GM10248 (cell line): ENCODE measurements around the gene SMAD9.

Experiments
- CTCF ChIA-PET: fragments of 300-600 bp; sonication (Branson Sonifier 250); formaldehyde crosslinking; extraction: SDS; loops from one replicate; lab custom pipeline; 2021; ENCODE audit warnings: antibody characterized with exemption; lab: Yijun Ruan, JAX
- POLR2A ChIA-PET: fragments of 350-650 bp; sonication (Branson Sonifier 250); formaldehyde crosslinking; extraction: SDS; loops from one replicate; lab custom pipeline; 2020; ENCODE audit warnings: antibody characterized with exemption; lab: Yijun Ruan, JAX
- DNase-seq: peaks from one replicate; pipeline ENCODE4 v3.0.0; 2012; ENCODE audit errors: extremely low spot score
- TF ChIP-seq, protein P1 (sequence below): IDR thresholded peaks from 2 replicates; pipeline ENCODE4 v1.5.1; 2012; ENCODE audit warnings: mild to moderate bottlenecking, low read depth; ENCODE audit errors: extremely low read depth, missing control alignments, control extremely low read depth

The SMAD9 gene

GRCh38 chr13:36875431-36875830 lies 44.6 kb downstream of the SMAD9 start:
- CTCF ChIA-PET: interaction anchor here (1.7 kb wide), 1 partner anchor 17 kb away, joined by 6 read pairs; no protein-coding TSS in a partner anchor
- no peak for DNase-seq
- POLR2A ChIA-PET: no interaction called here
- TF ChIP-seq, protein P1, sequence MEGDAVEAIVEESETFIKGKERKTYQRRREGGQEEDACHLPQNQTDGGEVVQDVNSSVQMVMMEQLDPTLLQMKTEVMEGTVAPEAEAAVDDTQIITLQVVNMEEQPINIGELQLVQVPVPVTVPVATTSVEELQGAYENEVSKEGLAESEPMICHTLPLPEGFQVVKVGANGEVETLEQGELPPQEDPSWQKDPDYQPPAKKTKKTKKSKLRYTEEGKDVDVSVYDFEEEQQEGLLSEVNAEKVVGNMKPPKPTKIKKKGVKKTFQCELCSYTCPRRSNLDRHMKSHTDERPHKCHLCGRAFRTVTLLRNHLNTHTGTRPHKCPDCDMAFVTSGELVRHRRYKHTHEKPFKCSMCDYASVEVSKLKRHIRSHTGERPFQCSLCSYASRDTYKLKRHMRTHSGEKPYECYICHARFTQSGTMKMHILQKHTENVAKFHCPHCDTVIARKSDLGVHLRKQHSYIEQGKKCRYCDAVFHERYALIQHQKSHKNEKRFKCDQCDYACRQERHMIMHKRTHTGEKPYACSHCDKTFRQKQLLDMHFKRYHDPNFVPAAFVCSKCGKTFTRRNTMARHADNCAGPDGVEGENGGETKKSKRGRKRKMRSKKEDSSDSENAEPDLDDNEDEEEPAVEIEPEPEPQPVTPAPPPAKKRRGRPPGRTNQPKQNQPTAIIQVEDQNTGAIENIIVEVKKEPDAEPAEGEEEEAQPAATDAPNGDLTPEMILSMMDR: no peak

DNA sequence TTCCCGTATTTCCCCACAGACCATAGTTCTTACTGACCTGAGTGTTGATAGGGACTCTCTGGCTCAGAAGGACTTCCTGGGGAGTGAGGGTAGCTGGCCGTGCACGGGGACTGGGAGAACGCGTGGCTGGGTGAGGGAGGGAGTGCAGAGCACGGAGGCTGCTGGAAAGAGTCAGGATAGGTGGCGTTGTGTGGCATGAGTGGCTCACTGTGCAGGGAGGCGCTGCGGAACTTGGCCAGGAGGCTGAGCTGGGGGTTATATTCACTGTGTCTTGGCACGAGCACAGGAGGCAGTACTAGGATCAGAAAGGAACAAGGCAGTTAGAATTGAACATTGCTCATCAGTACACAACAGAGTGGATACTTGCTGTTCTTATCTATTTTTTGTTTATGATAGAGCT lies 47.4 kb downstream of the SMAD9 start:
- TF ChIP-seq, protein P1: no peak
- no peak for DNase-seq
- ChIA-PET POLR2A (no interaction called here), CTCF (interaction anchor here (1.3 to 1.7 kb wide), 3 partner anchors 8 to 21 kb away, joined by 3 read pairs; no protein-coding TSS in a partner anchor)

GRCh38 chr13:36870050-36870692 lies 49.9 kb downstream of the SMAD9 start:
- ChIA-PET POLR2A (no interaction called here), CTCF (interaction anchor here (1.2 to 2.0 kb wide), 2 partner anchors 12 to 13 kb away, joined by 3 to 7 read pairs; no protein-coding TSS in a partner anchor)
- TF ChIP-seq, protein P1: no peak
- no peak for DNase-seq

DNA sequence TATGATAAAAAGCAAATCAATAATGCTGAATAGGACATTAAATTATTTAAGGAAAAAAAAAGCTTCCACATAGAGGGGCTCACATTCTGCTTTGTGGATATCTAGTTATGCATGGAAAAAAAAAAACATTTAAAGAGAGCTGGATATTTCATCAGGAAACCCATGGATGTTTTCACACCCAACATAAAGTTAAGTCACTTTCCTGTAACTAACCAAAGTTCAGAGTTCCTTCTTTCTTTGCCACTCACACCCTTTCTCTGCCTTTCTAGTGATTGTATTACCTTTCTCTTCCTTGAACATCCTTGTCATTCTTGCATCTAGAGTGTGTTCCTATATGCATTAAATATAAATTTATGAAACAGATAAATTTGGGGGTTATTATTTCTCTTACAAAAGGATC lies 53.8 kb downstream of the SMAD9 start:
- no peak for DNase-seq
- CTCF ChIA-PET: interaction anchor here (1.0 to 2.1 kb wide), 5 partner anchors 8 to 134 kb away, joined by 3 to 7 read pairs (median 5); partner anchors contain the start of gene ALG5
- TF ChIP-seq, protein P1: no peak
- POLR2A ChIA-PET: no interaction called here

GRCh38 chr13:36865265-36865664 lies 54.8 kb downstream of the SMAD9 start:
- POLR2A ChIA-PET: no interaction called here
- TF ChIP-seq, protein P1: no peak
- DNase-seq: no peak
- CTCF ChIA-PET: interaction anchor here (1.1 to 1.7 kb wide), 3 partner anchors 8 to 26 kb away, joined by 3 read pairs; no protein-coding TSS in a partner anchor

GRCh38 chr13:36862722-36863121 lies 57.3 kb downstream of the SMAD9 start:
- TF ChIP-seq, protein P1: no peak
- ChIA-PET CTCF (no interaction called here), POLR2A (no interaction called here)
- no peak for DNase-seq
